Measurements from ENCODE around the gene RELN.

Gene RELN

DNA sequence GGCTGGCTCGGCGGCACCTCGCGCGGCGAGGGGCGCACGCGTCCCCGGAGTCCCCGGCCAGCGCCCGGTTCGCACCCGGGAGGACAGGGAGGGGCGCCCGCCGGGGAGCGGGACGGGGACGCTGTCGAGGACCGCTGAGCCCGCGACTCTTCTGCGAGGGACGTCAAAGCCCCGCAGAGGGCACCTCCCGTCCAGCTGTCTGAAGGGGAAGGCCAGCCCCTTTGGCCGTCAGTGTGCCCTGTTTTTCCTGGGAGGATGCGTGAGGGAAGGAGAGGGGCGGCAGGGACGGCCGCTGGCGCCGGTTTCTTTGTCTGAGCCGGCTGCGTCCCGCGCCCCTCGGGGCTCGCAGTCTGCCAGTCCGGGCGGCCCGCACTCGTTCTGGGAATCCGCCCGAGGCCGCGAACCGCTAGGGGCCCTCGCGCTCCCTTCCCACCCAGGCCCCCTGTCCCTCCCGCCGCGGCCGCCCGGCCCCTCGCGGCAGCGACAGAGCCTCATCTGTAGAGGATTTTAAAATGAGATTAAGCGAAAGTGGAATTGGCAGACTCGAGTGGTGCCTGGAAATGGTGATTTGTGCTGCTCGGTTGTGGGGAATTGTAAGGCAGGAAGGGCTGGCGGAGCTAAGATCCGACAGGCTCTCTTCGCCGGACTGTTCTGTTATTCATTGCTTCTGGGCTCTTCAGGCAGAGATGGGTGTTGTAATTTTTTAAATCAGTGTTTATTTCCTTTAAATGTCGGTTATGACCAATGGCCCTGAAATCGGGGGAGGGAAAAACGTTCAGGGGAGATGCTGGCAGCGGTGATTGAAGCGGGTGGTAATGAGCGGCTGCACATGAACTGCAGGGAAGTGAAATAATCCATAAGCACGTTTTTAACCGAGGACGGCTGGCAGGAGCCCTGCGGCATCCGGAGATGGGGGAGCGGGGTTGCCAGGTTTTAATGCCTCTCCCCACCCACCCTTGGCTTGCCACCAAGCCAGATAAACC is 618 bp upstream of the RELN start:
- peak; percentile 50 for DNase-seq

DNA sequence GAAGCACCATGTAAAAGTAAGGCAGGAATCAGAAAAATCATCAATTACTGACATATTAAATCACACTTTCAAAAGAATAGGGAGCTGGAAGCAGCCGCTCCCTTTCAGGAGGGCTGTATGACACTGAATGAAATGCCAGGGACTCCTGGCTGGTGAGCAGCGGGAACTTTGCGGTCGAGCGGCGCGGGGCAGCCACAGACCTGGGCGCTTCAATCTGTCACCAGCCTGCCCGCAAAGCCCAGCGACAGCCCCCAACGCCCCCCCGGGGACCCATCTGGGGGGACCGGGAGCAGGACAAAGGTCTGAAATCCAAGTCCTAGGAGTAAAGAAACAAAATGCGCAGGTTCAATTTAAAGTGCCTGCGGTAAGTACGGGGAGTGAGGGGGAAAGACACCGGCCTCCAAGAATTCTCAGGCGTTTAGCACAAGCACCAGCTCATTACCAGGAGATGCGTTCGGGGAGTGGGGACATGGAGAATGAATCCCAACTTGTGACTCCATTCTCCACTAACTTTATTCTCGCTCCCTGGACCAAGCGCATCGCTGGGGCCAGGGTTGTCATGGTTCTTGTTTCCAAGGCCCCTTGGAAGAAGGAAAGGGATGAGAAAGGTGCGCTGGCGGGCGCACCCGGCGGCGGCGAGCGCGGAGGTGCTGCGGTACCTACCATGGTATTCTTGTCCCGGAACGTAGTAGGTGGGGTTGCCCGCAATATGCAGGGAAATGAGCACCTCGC is 824 bp downstream of the RELN start:
- DNase-seq = no peak

DNA sequence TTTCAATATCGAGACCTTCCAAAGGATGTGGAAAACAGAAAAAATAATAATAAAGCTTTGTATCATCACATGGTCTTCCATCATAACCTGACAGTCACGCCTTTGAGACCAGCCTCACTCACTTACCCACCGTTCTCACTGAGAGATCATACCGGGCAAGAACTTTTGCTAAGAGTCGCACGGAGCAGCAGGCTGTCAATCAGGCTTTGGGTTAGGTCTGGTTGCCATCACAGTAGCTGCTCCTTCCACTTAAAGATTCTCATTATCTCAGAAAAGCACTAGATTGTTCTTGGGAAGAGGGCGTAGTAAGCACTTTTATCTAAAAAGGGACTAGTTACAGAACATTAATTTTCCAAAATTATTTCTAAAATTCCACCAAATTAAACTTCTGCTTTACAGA is 2.0 kb downstream of the RELN start:
- no peak for DNase-seq

DNA sequence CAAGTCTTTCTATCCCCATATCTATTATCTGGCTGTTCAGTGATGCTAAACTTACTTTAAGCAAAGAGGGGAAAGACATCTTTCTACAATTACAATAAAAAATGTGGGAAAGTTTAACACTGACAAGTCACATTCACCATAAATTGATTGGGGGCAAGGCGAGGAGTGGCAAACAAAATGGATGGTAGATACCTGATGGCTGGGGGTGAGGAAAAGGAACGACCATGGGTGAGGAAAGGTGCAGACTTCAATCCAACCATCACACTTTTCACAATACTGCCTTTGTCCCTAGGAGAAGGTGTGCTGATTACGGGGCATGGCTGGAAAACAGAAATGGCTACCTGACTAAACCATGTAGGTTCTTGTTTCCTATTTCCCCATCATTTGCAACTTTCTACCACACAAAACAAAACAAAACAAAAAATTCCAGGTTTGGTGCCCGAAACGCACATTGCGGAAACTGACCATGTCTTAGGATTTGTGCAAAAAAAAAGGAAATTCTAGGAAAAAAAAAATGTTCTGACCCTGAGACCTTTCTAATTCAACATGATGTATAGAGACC is 3.8 kb downstream of the RELN start:
- no peak for DNase-seq

DNA sequence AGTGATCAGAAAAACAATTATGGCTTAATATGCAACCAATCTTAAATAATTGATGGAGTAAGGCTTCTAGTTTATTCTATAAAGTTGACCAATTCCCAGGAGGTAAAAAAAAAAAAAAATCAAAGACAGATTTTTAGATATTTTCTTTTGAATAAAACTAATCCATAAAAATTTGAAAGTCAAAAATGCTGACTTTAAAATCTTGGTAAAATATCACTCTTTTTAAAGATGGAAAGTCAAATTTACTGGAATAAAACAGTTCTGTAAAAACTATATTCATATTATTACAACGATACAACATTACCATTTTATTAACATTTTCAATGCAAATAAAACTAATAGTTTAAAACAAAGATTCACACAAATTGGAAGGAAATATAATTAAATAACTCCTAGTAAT is 5.4 kb downstream of the RELN start:
- DNase-seq = no peak

DNA sequence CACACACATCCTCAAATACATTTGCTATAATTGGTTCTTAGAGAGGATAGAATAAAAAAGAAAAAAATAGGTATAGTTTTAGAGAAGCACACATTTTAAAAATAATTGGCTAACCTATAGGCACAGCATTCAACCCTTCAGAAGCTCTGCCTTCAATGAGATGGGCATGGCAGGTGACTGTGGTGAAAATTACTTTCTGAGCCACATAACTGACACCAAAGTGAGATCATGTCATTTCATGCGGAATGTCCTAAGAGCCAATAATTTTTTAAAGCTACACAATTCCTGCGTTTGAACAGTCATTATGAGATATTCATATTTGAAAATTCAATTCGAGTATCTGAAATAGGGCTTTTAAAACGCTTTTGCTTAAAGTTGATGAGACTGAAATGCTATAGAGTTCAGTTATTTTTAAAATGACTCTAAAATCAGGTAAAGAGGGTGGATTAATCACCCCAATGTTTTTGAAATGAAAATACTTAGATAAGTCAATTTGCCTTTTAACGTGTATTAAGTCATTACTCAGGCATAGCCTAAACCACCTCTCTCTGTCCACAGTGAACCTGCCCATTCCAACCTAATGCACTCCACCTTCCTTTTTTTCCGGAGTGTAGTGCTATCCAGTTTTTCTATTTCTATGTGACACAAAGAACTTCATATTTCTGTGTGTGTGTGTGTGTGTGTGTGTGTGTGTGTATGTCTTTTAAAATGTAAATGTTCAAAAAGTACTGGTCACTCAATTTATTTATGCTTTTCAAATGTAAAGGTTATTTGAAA is 6.1 kb downstream of the RELN start:
- DNase-seq = no peak

DNA sequence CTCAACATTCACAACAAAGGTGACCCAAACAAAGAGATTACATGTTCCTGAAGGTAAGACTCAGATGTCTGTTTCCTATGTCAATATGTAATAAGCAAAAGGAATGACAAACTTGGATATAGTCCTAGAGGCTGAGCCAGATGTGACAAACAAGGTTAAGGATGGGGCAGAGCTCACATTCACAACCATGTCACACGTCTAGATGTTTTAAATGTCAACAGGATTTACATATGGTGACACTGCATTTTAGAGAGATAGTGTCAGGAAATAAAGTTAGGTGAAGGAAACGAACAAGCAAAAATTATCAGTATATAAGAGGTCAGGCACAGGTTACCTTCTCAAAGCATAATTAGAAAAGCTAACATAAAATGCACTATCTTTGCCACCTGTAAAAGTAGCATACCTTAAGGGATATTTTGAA is 8.4 kb downstream of the RELN start:
- no peak for DNase-seq

DNA sequence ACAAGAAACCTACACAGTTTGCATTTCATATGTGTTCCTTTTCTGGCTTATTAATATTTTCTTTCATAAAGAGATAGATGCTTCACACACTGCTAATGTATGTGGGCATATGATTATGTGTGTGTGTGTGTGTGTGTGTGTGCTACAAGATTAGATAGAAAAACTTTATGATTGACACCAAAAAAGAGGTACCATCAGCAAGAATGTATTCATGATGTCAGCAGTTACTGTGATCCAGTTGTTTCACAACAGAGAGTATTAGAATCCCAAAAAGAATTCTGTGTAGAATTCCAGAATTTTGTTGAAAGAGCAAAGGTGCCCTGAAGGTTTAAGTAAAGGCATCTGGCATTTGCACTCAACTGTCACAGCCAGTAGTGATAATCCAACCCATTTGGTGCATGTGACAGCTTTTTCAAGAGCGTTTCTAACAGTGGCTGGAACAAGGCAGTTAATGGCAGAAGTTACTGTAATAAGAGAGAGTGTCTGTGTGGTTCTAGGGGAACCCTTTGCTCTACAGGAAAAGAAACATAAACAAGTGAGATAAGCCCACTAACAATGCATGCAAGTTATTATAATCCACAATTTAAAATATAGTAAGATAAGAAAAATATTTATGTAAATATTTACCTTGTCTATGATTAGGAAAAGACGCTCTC is 16.6 kb downstream of the RELN start:
- no peak for DNase-seq

DNA sequence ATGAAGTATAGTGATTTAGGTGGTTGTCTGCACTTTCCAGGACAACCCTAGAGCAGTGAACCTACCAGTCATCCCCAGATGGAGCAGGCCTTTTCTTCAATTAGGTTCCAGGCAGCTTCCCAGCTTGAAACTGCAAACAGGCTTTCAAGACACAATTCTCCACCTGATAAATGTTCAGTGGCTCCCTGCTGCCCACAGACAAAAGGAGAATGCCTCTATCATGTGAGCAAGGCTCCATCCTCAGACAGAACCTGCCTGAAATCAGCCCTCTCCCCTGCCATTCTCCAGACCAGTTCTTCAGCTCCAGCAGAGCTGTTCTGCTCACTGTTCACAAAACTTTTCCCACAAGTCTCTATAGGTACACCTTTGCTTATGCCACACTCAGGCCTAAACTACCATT is 22.1 kb downstream of the RELN start:
- no peak for DNase-seq

DNA sequence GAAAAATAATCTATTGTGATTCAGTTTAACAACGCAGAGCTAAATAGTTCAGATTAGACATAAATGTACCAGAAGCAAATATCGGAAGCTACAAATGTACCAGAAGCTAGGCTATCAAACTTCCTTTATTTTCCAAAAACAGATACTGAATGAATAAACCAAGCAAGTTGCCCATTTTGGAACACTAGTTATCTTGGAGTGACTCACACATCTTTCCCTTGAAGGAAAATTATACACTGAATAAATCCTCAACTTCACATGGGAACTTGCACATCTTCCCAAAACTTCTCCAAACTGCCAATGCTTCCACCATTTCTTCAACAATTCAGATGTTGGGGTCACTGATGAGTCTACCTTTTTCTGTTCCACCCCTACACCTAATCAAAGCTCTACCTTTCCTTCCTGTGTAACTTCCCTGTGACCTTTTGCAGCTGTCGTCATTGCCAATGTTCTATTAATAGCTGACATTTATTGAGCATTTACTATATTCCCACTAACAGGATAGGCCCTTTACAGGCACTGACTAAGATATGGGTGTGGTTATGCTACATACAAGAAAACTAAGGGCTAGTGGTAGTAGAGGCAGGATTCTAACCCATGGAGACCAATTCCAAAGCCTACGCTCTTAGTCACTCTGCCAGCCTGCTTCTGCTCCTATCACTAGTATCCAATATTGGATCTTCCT is 22.7 kb downstream of the RELN start:
- no peak for DNase-seq

DNA sequence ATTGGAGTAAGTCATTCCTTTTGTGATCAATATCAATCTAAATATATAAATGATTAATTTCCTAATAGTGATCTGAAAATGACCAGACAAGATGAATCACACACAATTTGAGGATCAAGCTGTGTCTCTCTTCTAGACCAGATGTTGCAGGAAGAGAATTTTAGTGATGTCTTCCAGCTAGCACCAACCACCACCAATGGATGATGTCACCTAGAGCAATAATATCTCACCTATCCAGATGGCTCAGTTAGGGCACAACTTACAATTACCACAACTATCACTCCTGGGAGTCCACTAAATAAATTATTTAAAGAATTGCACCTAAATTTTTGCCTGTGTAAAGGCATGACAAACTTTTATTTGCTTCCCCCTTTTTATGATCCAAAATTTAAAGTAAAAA is 25.2 kb downstream of the RELN start:
- DNase-seq = no peak

DNA sequence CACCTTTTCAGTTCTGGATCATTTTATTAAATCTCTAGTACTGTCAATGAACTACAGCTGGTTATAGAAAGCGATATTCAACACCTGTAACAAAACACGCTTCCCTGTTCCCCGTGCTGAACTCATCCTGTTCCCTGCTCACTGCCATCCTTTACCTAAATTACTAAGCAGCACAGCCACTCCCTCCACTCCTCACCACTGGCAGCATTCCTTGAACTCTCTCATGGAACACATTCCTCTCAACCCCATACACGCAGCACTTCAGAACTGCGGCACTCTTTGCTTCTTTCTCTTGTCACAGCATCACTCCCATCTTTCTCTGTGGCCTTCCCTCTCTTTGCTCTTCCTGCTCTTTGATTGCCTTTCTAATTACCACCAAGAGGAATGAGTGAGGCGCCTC is 27.4 kb downstream of the RELN start:
- DNase-seq = no peak

DNA sequence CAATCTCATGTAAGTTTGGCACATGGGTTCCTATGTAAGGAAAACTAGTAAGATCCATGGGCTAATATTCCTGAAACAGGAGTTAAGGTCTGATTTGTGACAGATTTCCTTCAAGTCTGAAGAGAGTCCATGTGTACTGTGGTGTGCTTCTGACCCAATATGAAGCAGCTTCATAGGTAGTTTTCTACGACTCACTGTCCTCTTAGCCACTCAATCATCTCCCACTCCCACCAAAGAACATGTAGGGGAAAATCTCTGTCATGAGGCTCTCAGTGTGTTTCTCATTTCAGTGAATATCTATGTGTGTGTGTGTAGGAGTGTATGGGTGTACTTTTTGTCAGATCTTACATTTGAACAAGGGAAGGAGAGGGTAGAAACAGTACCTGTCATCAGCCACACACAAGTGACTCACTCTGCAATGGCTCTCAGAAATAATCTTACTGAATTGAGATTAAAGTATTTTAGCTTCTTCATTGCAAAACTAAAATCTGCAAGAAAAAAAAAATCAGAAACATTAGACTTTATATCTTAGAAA is 31.1 kb downstream of the RELN start:
- no peak for DNase-seq

DNA sequence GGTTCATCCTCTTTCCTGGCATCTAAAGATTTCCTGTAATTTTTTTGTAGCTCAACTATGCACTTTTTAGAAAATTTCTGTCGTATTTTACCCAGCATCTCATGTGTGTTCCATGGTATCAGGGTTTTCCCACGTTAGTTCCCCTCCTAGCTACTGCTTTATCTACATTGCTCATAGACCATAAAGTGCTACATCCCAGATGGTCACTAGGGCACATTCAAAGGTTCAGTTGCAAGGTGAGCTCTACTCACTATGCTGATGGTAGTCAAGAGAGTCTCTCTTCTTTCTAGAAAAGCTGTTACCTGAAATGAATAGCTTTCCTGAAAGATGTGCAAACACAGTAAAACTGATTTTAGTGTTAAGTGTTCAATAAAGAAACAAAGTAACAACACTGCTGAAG is 33.5 kb downstream of the RELN start:
- no peak for DNase-seq

DNA sequence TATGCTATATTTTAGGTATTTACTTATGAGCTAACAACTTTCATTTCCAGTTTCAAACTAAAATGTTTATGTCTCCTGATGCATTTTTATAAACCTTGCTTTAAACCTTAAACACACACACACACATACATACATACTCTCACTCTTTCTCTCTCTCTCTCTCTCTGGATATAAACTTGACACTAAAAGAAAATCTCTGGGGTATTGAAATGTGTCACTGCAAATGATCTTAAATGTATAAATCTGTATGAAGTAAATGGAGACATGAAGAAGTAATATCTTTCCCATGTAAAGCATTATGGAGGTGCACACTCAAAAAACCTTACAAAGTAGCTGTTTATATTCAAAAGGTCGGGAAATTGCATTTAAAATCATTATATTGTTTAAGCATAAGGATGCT is 37.0 kb downstream of the RELN start:
- no peak for DNase-seq

DNA sequence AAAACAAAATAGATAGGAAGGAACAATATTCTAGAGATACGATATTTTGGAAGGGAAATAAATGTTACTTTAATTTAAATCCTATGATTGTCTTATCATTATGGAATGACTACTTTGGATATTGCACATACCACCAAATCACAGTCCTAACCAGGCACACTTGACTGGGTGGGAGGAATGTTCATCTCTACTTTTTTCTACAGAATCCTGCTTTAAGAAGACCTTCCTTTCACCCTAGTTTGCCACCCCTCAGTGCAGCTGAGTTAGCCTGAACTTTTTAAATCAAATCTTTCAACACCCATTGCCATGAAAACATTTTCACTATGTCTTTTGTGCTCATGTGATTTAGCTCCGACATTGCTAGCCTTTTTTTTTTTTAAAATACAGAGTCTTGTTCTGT is 38.1 kb downstream of the RELN start:
- DNase-seq = no peak

DNA sequence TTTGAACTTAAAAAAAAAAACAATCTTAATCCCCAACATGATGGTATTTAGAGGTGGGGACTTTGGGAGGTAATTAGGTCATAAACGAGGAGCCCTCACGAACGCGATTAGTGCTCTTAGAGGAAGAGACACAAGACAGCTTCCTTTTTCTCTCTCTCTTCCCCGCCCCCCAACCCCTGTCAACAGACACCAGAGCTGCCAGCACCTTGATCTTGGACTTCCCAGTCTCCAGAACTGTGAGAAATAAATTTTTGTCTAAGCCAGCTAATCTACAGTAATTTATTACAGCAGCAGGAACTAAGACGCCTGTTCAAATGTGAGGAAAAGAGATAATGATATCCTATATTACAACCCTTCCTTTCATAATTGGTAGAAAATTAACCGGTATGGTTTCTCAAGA is 40.1 kb downstream of the RELN start:
- no peak for DNase-seq

DNA sequence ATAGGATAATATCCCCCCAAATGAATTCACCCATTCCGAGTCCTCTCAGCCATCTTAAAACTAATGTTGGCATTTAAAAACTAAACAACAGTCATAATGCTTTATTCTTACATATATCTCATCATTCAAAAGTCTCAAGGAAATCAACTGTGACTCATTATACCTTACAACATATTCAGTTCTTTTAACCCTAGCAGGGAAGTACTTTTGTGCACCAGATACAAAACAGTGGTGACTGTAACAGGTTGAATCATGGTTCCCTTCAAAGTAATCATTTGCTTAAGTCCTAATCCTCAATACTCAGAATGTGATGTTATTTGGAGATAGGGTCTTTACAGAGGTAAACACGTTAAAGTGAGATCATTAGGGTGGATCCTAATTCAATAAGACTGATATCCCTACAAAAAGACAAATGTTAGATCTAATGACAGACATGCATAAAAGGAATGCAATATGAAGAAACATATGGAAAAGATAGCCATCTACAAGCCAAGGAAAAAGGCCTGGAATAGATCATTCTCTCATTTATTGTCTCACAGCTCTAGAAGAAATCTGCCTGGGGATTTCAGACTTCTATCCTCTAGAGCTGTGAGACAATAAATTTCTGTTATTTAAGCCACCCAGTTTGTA is 42.3 kb downstream of the RELN start:
- DNase-seq = no peak

DNA sequence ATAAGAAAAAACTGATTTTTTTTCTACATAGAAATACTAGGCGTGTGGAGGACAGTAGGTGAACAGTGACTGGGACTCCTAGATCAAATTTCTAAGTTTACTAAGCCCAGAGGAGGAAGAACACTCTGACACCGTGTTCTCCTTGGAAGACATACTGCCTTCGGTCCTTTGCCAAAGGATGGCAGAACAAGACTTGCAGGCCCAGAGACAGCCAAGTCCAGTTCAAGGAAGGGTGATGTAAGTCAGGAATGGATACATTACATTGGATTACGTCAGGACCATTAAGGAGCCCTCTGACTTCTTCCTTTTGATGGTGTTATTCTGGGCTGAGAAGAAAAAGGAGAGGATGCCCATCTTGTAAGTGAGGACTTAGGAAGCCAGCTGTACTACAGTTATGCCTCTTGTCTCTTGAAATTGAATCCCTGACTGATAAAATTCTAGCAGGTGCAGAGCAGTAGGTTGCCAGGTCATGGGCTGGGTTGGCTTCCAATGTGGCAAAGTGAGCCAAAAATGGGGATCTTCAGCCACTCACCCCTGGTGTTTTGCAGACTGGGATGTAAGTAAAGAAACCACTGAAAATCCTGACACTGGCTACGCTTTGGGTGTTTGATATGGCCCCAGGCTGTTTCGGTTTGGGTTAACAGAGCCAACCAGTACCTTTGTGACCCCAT is 45.1 kb downstream of the RELN start:
- DNase-seq = no peak

DNA sequence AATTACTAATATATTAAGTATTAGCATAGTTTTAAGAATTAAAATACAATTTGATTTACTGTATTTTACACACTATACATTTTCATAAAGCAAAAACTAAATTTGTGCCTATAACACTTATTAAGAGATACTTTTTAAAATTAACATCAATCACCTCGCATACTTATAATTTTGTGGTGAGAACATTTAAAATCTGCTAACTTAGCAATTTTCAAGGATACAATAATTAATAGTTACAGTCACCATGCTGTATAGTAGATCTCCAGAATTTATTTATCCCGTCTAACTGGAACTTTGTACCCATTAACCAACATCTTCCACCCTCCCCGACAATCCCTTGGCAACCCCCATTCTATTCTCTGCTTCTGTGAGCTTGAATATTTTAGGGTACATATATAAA is 47.5 kb downstream of the RELN start:
- no peak for DNase-seq
